Measurements from ENCODE around the gene TSPAN9. TPM values are rescaled to one million over a fixed set of nuclear protein-coding genes. Genes with fewer than 3 reads are reported as not detected.

The TSPAN9 gene
- total and polyA plus RNA-seq, 2 experiments from 2014 or later, result 6.0 to 31.5 TPM

GRCh38 chr12:3119192-3119755 lies 42.1 kb downstream of the TSPAN9 start:
- DNase-seq (ENCODE audit: low spot score) (no peak), ATAC-seq (no peak)
- Histone ChIP-seq H3K4me3 (no peak overlapping the region), H4K20me1 (replicated peaks; ENCODE audit: insufficient read depth) (peaks cover 3% of the 10 kb centered on the region; the same call in 1 of the 2 replicates), H3K36me3 (ENCODE audit: insufficient read depth) (no peaks in the 10 kb centered on the region), H3F3A (replicated peaks; ENCODE audit: low read depth) (no peaks in the 10 kb centered on the region), H3K27ac (ENCODE audit: low read depth) (no peak overlapping the region), H3K4me2 (no peak overlapping the region), H3K9me2 (ENCODE audit: insufficient read depth) (no peaks in the 10 kb centered on the region), H2AFZ (no peak overlapping the region), H3K79me2 (replicated peaks; ENCODE audit: insufficient read depth) (no peaks in the 10 kb centered on the region), H3K4me1 (ENCODE audit: insufficient read depth) (no peaks in the 10 kb centered on the region), H3K27me3 (ENCODE audit: insufficient read depth) (no peaks in the 10 kb centered on the region)
- H3K4me1 Mint-ChIP-seq, result peaks cover 20% of the 10 kb centered on the region
- H3K27ac Mint-ChIP-seq, result peak overlapping the region; percentile 91
- peaks cover 11% of the 10 kb centered on the region for H3K27me3 Mint-ChIP-seq (ENCODE audit: insufficient read depth, low read depth, poor library complexity)
- TF ChIP-seq ZNF462 (CRISPR knock-in tag; IDR thresholded peaks at IDR 0.05) (no peak), NANOG (IDR thresholded peaks at IDR 0.05; ENCODE audit: borderline replicate concordance) (no peak), CREB1 (CRISPR knock-in tag; IDR thresholded peaks at IDR 0.05; ENCODE audit: low read depth) (no peak)
- no peaks in the 10 kb centered on the region for H3K9me3 Mint-ChIP-seq
- no peak overlapping the region for H3K4me3 Mint-ChIP-seq
- no peaks in the 10 kb centered on the region for H3K36me3 Mint-ChIP-seq (ENCODE audit: low read depth)

- Mint-ChIP-seq H3K27me3 (ENCODE audit: insufficient read depth, low read depth, poor library complexity) (peaks cover 11% of the 10 kb centered on the region), H3K27ac (peak overlapping the region; percentile 91), H3K36me3 (ENCODE audit: low read depth) (no peaks in the 10 kb centered on the region), H3K4me3 (no peak overlapping the region), H3K9me3 (no peaks in the 10 kb centered on the region), H3K4me1 (peaks cover 20% of the 10 kb centered on the region)
- no peaks in the 10 kb centered on the region for H3K4me1 ChIP-seq (ENCODE audit: insufficient read depth)
- H3K9me2 ChIP-seq (ENCODE audit: insufficient read depth), result no peaks in the 10 kb centered on the region
- H3K27me3 ChIP-seq (ENCODE audit: insufficient read depth), result no peaks in the 10 kb centered on the region
- H2AFZ ChIP-seq, result no peak overlapping the region
- ATAC-seq (no peak), DNase-seq (ENCODE audit: low spot score) (no peak)
- H3K27ac ChIP-seq (ENCODE audit: low read depth), result no peak overlapping the region
- peaks cover 3% of the 10 kb centered on the region; the same call in 1 of the 2 replicates for H4K20me1 ChIP-seq (replicated peaks; ENCODE audit: insufficient read depth)
- no peak overlapping the region for H3K4me3 ChIP-seq
- no peak overlapping the region for H3K4me2 ChIP-seq
- H3K79me2 ChIP-seq (replicated peaks; ENCODE audit: insufficient read depth), result no peaks in the 10 kb centered on the region
- no peaks in the 10 kb centered on the region for H3F3A ChIP-seq (replicated peaks; ENCODE audit: low read depth)
- no peaks in the 10 kb centered on the region for H3K36me3 ChIP-seq (ENCODE audit: insufficient read depth)
- TF ChIP-seq CTCF (conservative IDR thresholded peaks at IDR 0.05; ENCODE audit: low read depth in 2 of 2), result no peak
- TF ChIP-seq EZH2 (IDR thresholded peaks at IDR 0.05; ENCODE audit: low read depth, unreplicated experiment), result no peak
- no peak for TF ChIP-seq JUNB (IDR thresholded peaks at IDR 0.05; ENCODE audit: unreplicated experiment)
- no peak for TF ChIP-seq NANOG (IDR thresholded peaks at IDR 0.05; ENCODE audit: borderline replicate concordance)
- TF ChIP-seq STAT1 (IDR thresholded peaks at IDR 0.05; ENCODE audit: unreplicated experiment), result no peak
- TF ChIP-seq ETS1 (IDR thresholded peaks at IDR 0.05), result no peak
- no peak for TF ChIP-seq ZNF331 (CRISPR knock-in tag; IDR thresholded peaks at IDR 0.05; ENCODE audit: low read depth)
- TF ChIP-seq ZNF114 (CRISPR knock-in tag; IDR thresholded peaks at IDR 0.05), result no peak
- TF ChIP-seq POLR2AphosphoS5 (IDR thresholded peaks at IDR 0.05; ENCODE audit: low read depth), result no peak
These were observed 42.8 kb downstream of the TSPAN9 start for GRCh38 chr12:3119756-3120601.
